Esophagus squamous epithelium (tissue), 5 donors: ENCODE data around the gene AK2. TPM values are rescaled to one million over a fixed set of nuclear protein-coding genes. Genes with fewer than 3 reads are reported as not detected.
"Not testable (repeated sequence)": the region's sequence is repeated elsewhere in the genome, so short reads cannot be mapped to it uniquely, and the experiment has no call there.

Experiments used
- DNase-seq: peaks from one replicate; lab custom pipeline; 2025; lab: John Stamatoyannopoulos, UW
- H3K27ac ChIP-seq, 4 donors: fragments of 200-600 bp; sonication (generic); one replicate each; pipeline ENCODE4 v1.5.1; 2016 to 2019; ENCODE audit warnings: mild to moderate bottlenecking in 1 of 4
- H3K27me3 ChIP-seq, 4 donors: fragments of 200-600 bp; sonication (generic); 1 replicate in 3 of 4; 2 replicates in 1 of 4; pipeline versions ENCODE4 v1.5.1 to v1.6.0; 2017 to 2021; ENCODE audit warnings: antibody characterized with exemption in 1 of 4
- H3K36me3 ChIP-seq, 3 donors: fragments of 200-600 bp; sonication (generic); one replicate each; pipeline ENCODE4 v1.5.1; 2016 to 2019
- H3K4me1 ChIP-seq, 3 donors: fragments of 200-600 bp; sonication (generic); one replicate each; pipeline ENCODE4 v1.5.1; 2017 to 2019
- H3K4me3 ChIP-seq, 4 donors: fragments of 200-600 bp; sonication (generic); 1 replicate in 3 of 4; 2 replicates in 1 of 4; pipeline ENCODE4 v1.5.1; 2016 to 2019; ENCODE audit warnings: mild to moderate bottlenecking in 2 of 4, moderate library complexity in 1 of 4
- H3K9me3 ChIP-seq, 3 donors: fragments of 200-600 bp; sonication (generic); one replicate each; pipeline ENCODE4 v1.5.1; 2016 to 2019
- CTCF ChIP-seq, 6 experiments: fragments of 450-650 bp in 4 of 6; fragments of 200-600 bp in 2 of 6; sonication (generic) in 2 of 6; IDR thresholded peaks; one replicate each; pipeline ENCODE4 v1.5.1; 2016 to 2019; ENCODE audit warnings: antibody characterized with exemption in 6 of 6, mild to moderate bottlenecking in 4 of 6, moderate library complexity in 4 of 6
- POLR2A ChIP-seq, 4 donors: fragments of 450-650 bp; IDR thresholded peaks; one replicate each; pipeline ENCODE4 v1.6.1; 2017; ENCODE audit warnings: antibody characterized with exemption in 4 of 4, mild to moderate bottlenecking in 4 of 4, moderate library complexity in 3 of 4
- WGBS, 2 donors: methylation state at CpG; one replicate each; pipeline ENCODE4 v1.1.5; 2018; 5-methylcytosine and 5-hydroxymethylcytosine counted together
- intact Hi-C: fragments of 100-400 bp; cut with DNase I; formaldehyde crosslinking; loops from one replicate; pipeline ENCODE4 v1.15.0; 2022
- total RNA-seq, 4 donors: library from RNA; depleted of rRNA; stranded (reverse); fragments of >200 nt; gene quantifications; one replicate each; pipeline ENCODE4 v1.1.0, GENCODE V29; 2016
- donor health status: DM: yes; HTN: yes; CAD: no.

The AK2 gene
- total RNA-seq, 4 donors from 2014 or later: 126 to 167 (median 151) TPM

DNA sequence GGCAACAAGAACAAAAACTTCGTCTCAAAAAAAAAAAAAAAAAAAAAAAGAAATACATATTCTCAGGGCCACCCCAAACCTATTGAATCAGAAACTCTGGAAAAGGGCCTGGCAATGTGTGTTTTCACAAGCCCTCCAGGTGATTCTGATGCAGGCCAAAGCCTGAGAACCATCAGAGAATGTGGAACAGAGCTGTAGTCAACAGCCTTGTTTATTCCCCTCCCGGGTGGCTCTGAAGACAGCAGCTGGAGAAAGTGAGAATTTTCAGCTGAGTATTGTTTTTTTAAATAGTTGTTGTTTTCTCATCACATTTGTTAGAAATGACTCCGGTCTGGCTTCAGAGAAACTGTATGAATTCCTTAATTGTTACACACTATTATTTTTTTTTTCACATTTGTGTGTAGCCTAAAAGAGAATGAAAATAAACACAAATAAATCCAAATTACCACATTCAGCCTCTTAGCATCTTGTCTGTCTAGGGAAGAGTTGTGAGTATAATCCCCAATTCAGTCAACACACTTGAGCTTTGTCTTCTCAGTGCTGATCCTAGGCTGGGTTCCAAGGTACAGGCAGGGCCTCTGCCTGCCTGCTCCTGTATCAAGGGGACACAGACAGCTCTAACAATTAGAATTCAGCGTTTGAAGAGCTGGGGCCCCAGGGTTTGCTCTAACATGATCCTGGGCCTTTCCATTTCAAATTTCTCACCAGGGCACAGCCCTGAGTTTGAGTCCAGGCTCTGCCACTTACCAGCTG is 37.7 kb upstream of the AK2 start:
- no peak for DNase-seq
- Histone ChIP-seq H3K9me3 (no peaks in the 10 kb centered on the region), H3K36me3 (no peaks in the 10 kb centered on the region), H3K4me3 (no peak overlapping the region), H3K27ac (no peak overlapping the region), H3K4me1 (no peaks in the 10 kb centered on the region), H3K27me3 (peaks cover 0 to 15% (median 0%) of the 10 kb centered on the region in 4 donors)
- TF ChIP-seq CTCF (IDR thresholded peaks at IDR 0.05): no peak
- no peak for TF ChIP-seq POLR2A (IDR thresholded peaks at IDR 0.05)
- intact Hi-C loops: no loop called here
- 61 to 68% methylated on average over 2 to 4 of the region's 4 CpGs for WGBS, 2 donors

GRCh38 chr1:33072707-33073106 is 36.0 kb upstream of the AK2 start:
- peaks cover 0 to 20% (median 0%) of the 10 kb centered on the region in 4 donors for H3K27me3 ChIP-seq
- H3K36me3 ChIP-seq: no peaks in the 10 kb centered on the region
- H3K9me3 ChIP-seq: no peaks in the 10 kb centered on the region
- H3K4me1 ChIP-seq: no peaks in the 10 kb centered on the region
- intact Hi-C loops: no loop called here
- no peak for DNase-seq
- 33% methylated on average over 1 of the region's 2 CpGs; no CpG with 5 or more reads in 1 of the 2 donors for WGBS, 2 donors
- H3K27ac ChIP-seq: no peak overlapping the region
- TF ChIP-seq POLR2A (IDR thresholded peaks at IDR 0.05) (no peak), CTCF (IDR thresholded peaks at IDR 0.05) (no peak)
- H3K4me3 ChIP-seq: no peak overlapping the region

- WGBS, 2 donors: 71 to 100% methylated on average over 1 of the region's 1 CpG
- H3K4me3 ChIP-seq: no peak overlapping the region
- peaks cover 0 to 20% (median 0%) of the 10 kb centered on the region in 4 donors for H3K27me3 ChIP-seq
- no peaks in the 10 kb centered on the region for H3K4me1 ChIP-seq
- H3K9me3 ChIP-seq: peaks cover 0 to 5% (median 4%) of the 10 kb centered on the region in 3 donors
- no peaks in the 10 kb centered on the region for H3K36me3 ChIP-seq
- TF ChIP-seq CTCF (IDR thresholded peaks at IDR 0.05) (no peak), POLR2A (IDR thresholded peaks at IDR 0.05) (no peak)
- intact Hi-C loops: no loop called here
- H3K27ac ChIP-seq: no peak overlapping the region
- DNase-seq: no peak
Observed at GRCh38 chr1:33070628-33071027, 33.9 kb upstream of the AK2 start.

DNA sequence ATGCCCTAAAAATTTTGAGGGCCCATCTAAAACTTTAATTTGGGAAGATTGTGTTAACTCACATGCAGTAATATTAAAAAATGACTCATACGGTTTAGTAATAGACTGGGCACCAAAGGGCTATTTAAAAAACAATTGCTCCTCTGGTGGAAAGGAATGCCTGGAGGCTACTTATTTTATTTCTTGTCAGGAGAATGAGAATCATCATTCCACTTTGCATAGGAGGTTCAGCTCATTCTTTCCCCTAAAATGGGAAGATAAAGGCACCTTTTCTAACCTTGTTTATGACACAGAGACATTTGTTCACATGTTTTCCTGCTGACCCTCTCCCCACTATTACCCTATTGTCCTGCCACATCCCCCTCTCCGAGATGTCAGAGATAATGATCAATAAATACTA is 31.4 kb upstream of the AK2 start:
- H3K4me1 ChIP-seq, H3K4me3 ChIP-seq, intact Hi-C loops, H3K27ac ChIP-seq, DNase-seq, H3K36me3 ChIP-seq: not testable (repeated sequence)
- WGBS, 2 donors: 38 to 40% methylated on average over 2 of the region's 2 CpGs
- Histone ChIP-seq H3K9me3 (peaks cover 0 to 30% (median 28%) of the 10 kb centered on the region in 3 donors), H3K27me3 (peaks cover 0 to 20% (median 0%) of the 10 kb centered on the region in 4 donors)

DNA sequence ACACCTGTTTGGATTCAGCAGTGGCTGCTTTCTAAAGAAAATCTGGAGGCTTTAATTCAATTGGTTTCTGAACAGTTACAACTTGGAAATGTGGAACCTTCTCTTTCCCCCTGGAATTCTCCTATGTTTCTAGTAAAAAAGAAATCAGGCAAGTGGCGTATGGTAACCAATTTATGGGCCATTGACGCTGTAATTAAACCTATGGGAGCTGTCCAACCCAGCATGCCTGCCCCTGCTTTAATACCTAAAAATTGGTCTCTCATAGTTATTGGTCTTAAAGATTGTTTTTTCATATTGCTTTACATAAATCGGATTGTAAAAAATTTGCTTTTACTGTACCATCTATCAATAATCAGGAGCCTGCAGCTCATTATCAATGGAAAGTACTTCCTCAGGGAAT is 29.8 kb upstream of the AK2 start:
- DNase-seq, H3K4me1 ChIP-seq, H3K4me3 ChIP-seq, H3K27ac ChIP-seq, intact Hi-C loops, H3K36me3 ChIP-seq: not testable (repeated sequence)
- peaks cover 0 to 20% (median 0%) of the 10 kb centered on the region in 4 donors for H3K27me3 ChIP-seq
- H3K9me3 ChIP-seq: peaks cover 0 to 44% (median 40%) of the 10 kb centered on the region in 3 donors
- 92 to 97% methylated on average over 3 of the region's 3 CpGs for WGBS, 2 donors

DNA sequence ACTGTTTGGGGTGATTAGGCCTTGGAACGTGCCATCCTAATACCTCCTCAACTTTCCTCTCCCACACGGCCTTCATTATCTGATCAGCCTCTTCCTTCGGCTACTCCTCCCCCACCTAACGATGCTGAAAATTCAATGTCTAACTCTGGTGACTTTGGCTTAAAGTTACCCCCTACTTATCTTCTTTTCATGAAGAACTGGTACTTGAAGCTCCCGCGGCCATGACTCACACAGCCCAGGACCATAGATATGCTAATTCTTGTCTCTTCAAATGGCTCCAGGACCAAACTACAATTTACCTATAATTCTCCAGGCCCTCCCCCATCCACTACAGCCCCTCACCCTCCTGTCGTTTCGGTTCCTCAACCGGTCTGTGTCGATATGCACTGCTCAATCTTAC is 28.6 kb upstream of the AK2 start:
- H3K36me3 ChIP-seq: no peaks in the 10 kb centered on the region
- peaks cover 0 to 14% (median 0%) of the 10 kb centered on the region in 4 donors for H3K27me3 ChIP-seq
- no peak overlapping the region for H3K4me3 ChIP-seq
- no peak for DNase-seq
- TF ChIP-seq CTCF (IDR thresholded peaks at IDR 0.05) (no peak), POLR2A (IDR thresholded peaks at IDR 0.05) (no peak)
- no peak overlapping the region for H3K27ac ChIP-seq
- intact Hi-C loops: no loop called here
- WGBS, 2 donors: 85 to 86% methylated on average over 10 of the region's 10 CpGs
- peaks cover 0 to 44% (median 40%) of the 10 kb centered on the region in 3 donors for H3K9me3 ChIP-seq
- H3K4me1 ChIP-seq: peaks cover 0 to 9% (median 3%) of the 10 kb centered on the region in 3 donors

GRCh38 chr1:33064284-33064683 is 27.6 kb upstream of the AK2 start:
- 86 to 93% methylated on average over 3 to 9 of the region's 9 CpGs for WGBS, 2 donors
- DNase-seq, H3K27ac ChIP-seq, H3K4me3 ChIP-seq, intact Hi-C loops, H3K36me3 ChIP-seq, H3K27me3 ChIP-seq: not testable (repeated sequence)
- peaks cover 0 to 44% (median 40%) of the 10 kb centered on the region in 3 donors for H3K9me3 ChIP-seq
- H3K4me1 ChIP-seq: peaks cover 0 to 11% (median 4%) of the 10 kb centered on the region in 3 donors
